WTC11 (cell line): Measurements from ENCODE around the gene ATXN10. TPM values are rescaled to one million over a fixed set of nuclear protein-coding genes. Genes with fewer than 3 reads are reported as not detected.
A peak's percentile ranks its signal among the peaks of the same experiment; 100 is the strongest.

ENCODE experiments used
- ATAC-seq: fragments of 200-7000 bp; cut with Tn5 transposase; 2 replicates; pipeline ENCODE4 v1.10.0; 2021; ENCODE audit warnings: mild to moderate bottlenecking, moderate library complexity
- CTCF ChIA-PET: fragments of 300-600 bp; sonication (Branson Sonifier 250); formaldehyde crosslinking; loops from one replicate; lab custom pipeline; 2021; ENCODE audit warnings: antibody characterized with exemption; lab: Charles Lee
- POLR2A ChIA-PET: fragments of 350-600 bp; sonication (Branson Sonifier 250); formaldehyde crosslinking; loops from one replicate; lab custom pipeline; 2021; ENCODE audit warnings: antibody characterized with exemption; lab: Charles Lee
- DNase-seq: peaks from one replicate; pipeline ENCODE4 v3.0.0; 2021; ENCODE audit warnings: low spot score
- H3K27ac Mint-ChIP-seq: 2 replicates; pipeline ENCODE4 v1.8.0; 2021; ENCODE audit warnings: mixed read lengths
- H3K27me3 Mint-ChIP-seq: 2 replicates; pipeline ENCODE4 v1.8.0; 2021; ENCODE audit warnings: low read depth, mild to moderate bottlenecking, moderate library complexity, mixed read lengths
- H3K36me3 Mint-ChIP-seq: 2 replicates; pipeline ENCODE4 v1.8.0; 2021; ENCODE audit warnings: mixed read lengths
- H3K4me1 Mint-ChIP-seq: 2 replicates; pipeline ENCODE4 v1.8.0; 2022; ENCODE audit warnings: mixed read lengths
- H3K4me3 Mint-ChIP-seq: 2 replicates; pipeline ENCODE4 v1.8.0; 2021; ENCODE audit warnings: mild to moderate bottlenecking, moderate library complexity, mixed read lengths
- H3K9me3 Mint-ChIP-seq: 2 replicates; pipeline ENCODE4 v1.8.0; 2021; ENCODE audit warnings: mixed read lengths
- AFF4 ChIP-seq: sonication (generic); formaldehyde crosslinking; IDR thresholded peaks from 2 replicates; pipeline ENCODE4 v1.8.1; 2023; ENCODE audit warnings: mild to moderate bottlenecking, missing genetic modification reagents, borderline replicate concordance
- CBFB ChIP-seq: sonication (generic); formaldehyde crosslinking; IDR thresholded peaks from 2 replicates; pipeline ENCODE4 v1.8.1; 2022; ENCODE audit warnings: mild to moderate bottlenecking, low read depth, missing genetic modification reagents
- ETV6 ChIP-seq: sonication (generic); formaldehyde crosslinking; IDR thresholded peaks from 2 replicates; pipeline ENCODE4 v1.8.1; 2022; ENCODE audit warnings: mild to moderate bottlenecking, missing genetic modification reagents
- GTF2I ChIP-seq: fragments of 250-450 bp; sonication (Bioruptor Pico); conservative IDR thresholded peaks from 2 replicates; pipeline ENCODE4 v1.4.0; 2021; ENCODE audit warnings: mild to moderate bottlenecking
- JAZF1 ChIP-seq: fragments of 250-450 bp; sonication (Bioruptor Pico); IDR thresholded peaks from 2 replicates; pipeline ENCODE4 v1.9.0; 2021; ENCODE audit warnings: moderate library complexity, mild to moderate bottlenecking, inconsistent platforms
- KAT7 ChIP-seq: sonication (generic); formaldehyde crosslinking; IDR thresholded peaks from 2 replicates; pipeline ENCODE4 v1.8.1; 2023; ENCODE audit warnings: missing genetic modification reagents, mild to moderate bottlenecking, borderline replicate concordance
- NR2C2 ChIP-seq: sonication (generic); formaldehyde crosslinking; IDR thresholded peaks from 2 replicates; pipeline ENCODE4 v1.8.0; 2022; ENCODE audit warnings: mild to moderate bottlenecking, missing genetic modification reagents
- PRRX2 ChIP-seq: fragments of 250-450 bp; sonication (Bioruptor Pico); IDR thresholded peaks from 2 replicates; pipeline ENCODE4 v1.8.0; 2021; ENCODE audit warnings: mild to moderate bottlenecking
- SMAD4 ChIP-seq: sonication (generic); formaldehyde crosslinking; IDR thresholded peaks from 2 replicates; pipeline ENCODE4 v1.8.0; 2022; ENCODE audit warnings: mild to moderate bottlenecking, missing genetic modification reagents
- ZBTB21 ChIP-seq: sonication (generic); formaldehyde crosslinking; IDR thresholded peaks from 2 replicates; pipeline ENCODE4 v1.8.1; 2023; ENCODE audit warnings: mild to moderate bottlenecking, missing genetic modification reagents, borderline replicate concordance
- ZNF263 ChIP-seq: sonication (generic); formaldehyde crosslinking; IDR thresholded peaks from 2 replicates; pipeline ENCODE4 v1.8.1; 2022; ENCODE audit warnings: low read depth, mild to moderate bottlenecking, moderate library complexity, missing genetic modification reagents
- ZNF423 ChIP-seq: fragments of 250-450 bp; sonication (Bioruptor Pico); IDR thresholded peaks from 2 replicates; pipeline ENCODE4 v2.1.2; 2022; ENCODE audit warnings: mild to moderate bottlenecking, moderate library complexity
- ZNF425 ChIP-seq: fragments of 250-450 bp; sonication (Bioruptor Pico); conservative IDR thresholded peaks from 2 replicates; pipeline ENCODE4 v1.9.0; 2021; ENCODE audit warnings: mild to moderate bottlenecking
- ZNF532 ChIP-seq: fragments of 250-450 bp; sonication (Bioruptor Pico); IDR thresholded peaks from 2 replicates; pipeline ENCODE4 v1.9.0; 2021; ENCODE audit warnings: mild to moderate bottlenecking, borderline replicate concordance
- total RNA-seq: library from RNA; stranded (reverse); gene quantifications from 3 replicates; pipeline ENCODE4 v1.2.3, GENCODE V29; 2021
- TF ChIP-seq, protein P1 (sequence below): sonication (generic); formaldehyde crosslinking; IDR thresholded peaks from 2 replicates; pipeline ENCODE4 v1.8.1; 2022; ENCODE audit warnings: low read depth, missing genetic modification reagents, borderline replicate concordance
- TF ChIP-seq, protein P2 (sequence below): sonication (generic); formaldehyde crosslinking; IDR thresholded peaks from 2 replicates; pipeline ENCODE4 v1.8.1; 2023; ENCODE audit warnings: mild to moderate bottlenecking, missing genetic modification reagents

The ATXN10 gene
- total RNA-seq, 1 experiment from 2014 or later, result 185 TPM

GRCh38 chr22:45816776-45817175 is 145.1 kb downstream of the ATXN10 start:
- ChIA-PET POLR2A (no interaction called here), CTCF (no interaction called here)
- TF ChIP-seq KAT7 (CRISPR knock-in tag), result no peak
- TF ChIP-seq ZNF263, result no peak
- no peak for TF ChIP-seq CBFB
- TF ChIP-seq, protein P1, sequence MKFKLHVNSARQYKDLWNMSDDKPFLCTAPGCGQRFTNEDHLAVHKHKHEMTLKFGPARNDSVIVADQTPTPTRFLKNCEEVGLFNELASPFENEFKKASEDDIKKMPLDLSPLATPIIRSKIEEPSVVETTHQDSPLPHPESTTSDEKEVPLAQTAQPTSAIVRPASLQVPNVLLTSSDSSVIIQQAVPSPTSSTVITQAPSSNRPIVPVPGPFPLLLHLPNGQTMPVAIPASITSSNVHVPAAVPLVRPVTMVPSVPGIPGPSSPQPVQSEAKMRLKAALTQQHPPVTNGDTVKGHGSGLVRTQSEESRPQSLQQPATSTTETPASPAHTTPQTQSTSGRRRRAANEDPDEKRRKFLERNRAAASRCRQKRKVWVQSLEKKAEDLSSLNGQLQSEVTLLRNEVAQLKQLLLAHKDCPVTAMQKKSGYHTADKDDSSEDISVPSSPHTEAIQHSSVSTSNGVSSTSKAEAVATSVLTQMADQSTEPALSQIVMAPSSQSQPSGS (CRISPR knock-in tag), result no peak
- no peak for TF ChIP-seq AFF4 (CRISPR knock-in tag)
- no peak for TF ChIP-seq SMAD4 (CRISPR knock-in tag)
- TF ChIP-seq PRRX2 (CRISPR knock-in tag), result no peak
- TF ChIP-seq NR2C2 (CRISPR knock-in tag), result no peak
- TF ChIP-seq ETV6 (CRISPR knock-in tag), result no peak
- no peak for TF ChIP-seq GTF2I (CRISPR knock-in tag)
- TF ChIP-seq ZNF425 (CRISPR knock-in tag), result no peak
- TF ChIP-seq JAZF1 (CRISPR knock-in tag), result no peak
- no peak for TF ChIP-seq ZNF423
- TF ChIP-seq, protein P2, sequence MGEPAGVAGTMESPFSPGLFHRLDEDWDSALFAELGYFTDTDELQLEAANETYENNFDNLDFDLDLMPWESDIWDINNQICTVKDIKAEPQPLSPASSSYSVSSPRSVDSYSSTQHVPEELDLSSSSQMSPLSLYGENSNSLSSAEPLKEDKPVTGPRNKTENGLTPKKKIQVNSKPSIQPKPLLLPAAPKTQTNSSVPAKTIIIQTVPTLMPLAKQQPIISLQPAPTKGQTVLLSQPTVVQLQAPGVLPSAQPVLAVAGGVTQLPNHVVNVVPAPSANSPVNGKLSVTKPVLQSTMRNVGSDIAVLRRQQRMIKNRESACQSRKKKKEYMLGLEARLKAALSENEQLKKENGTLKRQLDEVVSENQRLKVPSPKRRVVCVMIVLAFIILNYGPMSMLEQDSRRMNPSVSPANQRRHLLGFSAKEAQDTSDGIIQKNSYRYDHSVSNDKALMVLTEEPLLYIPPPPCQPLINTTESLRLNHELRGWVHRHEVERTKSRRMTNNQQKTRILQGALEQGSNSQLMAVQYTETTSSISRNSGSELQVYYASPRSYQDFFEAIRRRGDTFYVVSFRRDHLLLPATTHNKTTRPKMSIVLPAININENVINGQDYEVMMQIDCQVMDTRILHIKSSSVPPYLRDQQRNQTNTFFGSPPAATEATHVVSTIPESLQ (CRISPR knock-in tag), result no peak
- no peak for TF ChIP-seq ZNF532
- no peak for TF ChIP-seq ZBTB21
- no peak for DNase-seq
- Mint-ChIP-seq H3K4me1 (peaks cover 10% of the 10 kb centered on the region), H3K36me3 (peaks cover 12% of the 10 kb centered on the region; the same call in 1 of the 2 replicates), H3K4me3 (no peak overlapping the region), H3K27me3 (no peaks in the 10 kb centered on the region), H3K9me3 (no peaks in the 10 kb centered on the region), H3K27ac (0 out of 2 replicates have a peak overlapping the region, but pooled peaks have one; percentile 16)
- ATAC-seq, result no peak
